GM12892 (cell line): Measurements from ENCODE around the gene CUBN.

Experiments used
- DNase-seq: peaks from one replicate; pipeline ENCODE4 v3.0.0; 2011; ENCODE audit not compliant: insufficient read length
- FAIRE-seq: peaks from 2 replicates; lab custom pipeline; 2011; peaks lifted over from hg19 to GRCh38; lab: Jason Lieb, UNC
- POLR2A ChIP-seq: IDR thresholded peaks from 2 replicates; pipeline ENCODE4 v1.6.1; 2011; ENCODE audit warnings: low read depth, low read length, control low read depth
- POLR2AphosphoS5 ChIP-seq: IDR thresholded peaks from 2 replicates; pipeline ENCODE4 v1.6.1; 2011; ENCODE audit warnings: low read depth, low read length, control low read depth
- TAF1 ChIP-seq: IDR thresholded peaks from 2 replicates; pipeline ENCODE4 v1.6.1; 2011; ENCODE audit warnings: low read depth, mild to moderate bottlenecking, control low read depth, low read length, borderline replicate concordance

Gene CUBN

GRCh38 chr10:17062493-17062892, 67.1 kb downstream of the CUBN start:
- no peak for TF ChIP-seq POLR2AphosphoS5
- no peak for TF ChIP-seq TAF1
- TF ChIP-seq POLR2A: no peak
- DNase-seq (no peak), FAIRE-seq (no peak)

DNA sequence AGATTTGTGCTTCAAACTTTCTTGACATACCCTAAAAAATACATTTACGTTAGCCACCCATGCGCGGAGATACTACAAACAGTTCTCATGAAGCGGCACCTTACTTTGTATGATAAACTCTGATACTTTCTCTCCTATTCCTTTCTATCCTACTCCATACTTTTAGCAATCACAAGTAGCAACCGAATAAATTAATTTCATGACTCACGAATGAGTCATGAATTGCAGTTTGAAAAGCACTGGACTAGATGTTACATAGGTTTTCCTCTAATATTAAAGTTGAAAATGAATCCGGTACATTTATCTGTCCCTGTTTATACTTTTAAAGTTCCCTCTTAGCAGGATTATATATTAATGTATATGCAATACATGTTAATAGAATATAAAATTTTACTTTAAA, 67.6 kb downstream of the CUBN start:
- TF ChIP-seq POLR2AphosphoS5: no peak
- no peak for TF ChIP-seq TAF1
- no peak for TF ChIP-seq POLR2A
- FAIRE-seq (no peak), DNase-seq (no peak)

- TF ChIP-seq POLR2AphosphoS5: no peak
- TF ChIP-seq TAF1: no peak
- TF ChIP-seq POLR2A: no peak
- no peak for FAIRE-seq
- DNase-seq: no peak
Observed at GRCh38 chr10:17061418-17061817, 68.2 kb downstream of the CUBN start.

- FAIRE-seq (no peak), DNase-seq (no peak)
- no peak for TF ChIP-seq POLR2AphosphoS5
- TF ChIP-seq TAF1: no peak
- no peak for TF ChIP-seq POLR2A
Observed at GRCh38 chr10:17060289-17060688, 69.3 kb downstream of the CUBN start.

DNA sequence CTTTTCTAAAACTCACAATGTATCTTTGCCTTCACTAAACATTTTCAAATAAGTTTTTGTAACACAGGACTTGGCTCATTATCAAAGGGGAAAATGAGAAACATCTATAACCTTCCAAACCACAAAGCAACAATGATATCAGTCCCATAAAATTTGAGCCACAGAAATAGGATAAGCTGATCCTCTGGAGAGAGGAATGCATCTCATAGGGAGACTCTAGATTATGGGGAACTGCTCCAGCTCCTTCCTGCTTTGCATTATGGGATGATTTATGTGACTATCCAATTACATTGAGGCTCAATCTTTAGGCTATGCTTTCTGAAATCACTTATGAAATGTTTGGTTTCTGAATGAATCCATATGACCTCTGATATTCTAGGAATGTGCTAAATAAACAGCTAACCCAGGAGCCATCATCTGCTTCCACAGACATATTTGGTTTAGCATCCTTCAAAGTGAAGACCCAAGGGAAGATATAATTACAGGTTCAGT, 70.4 kb downstream of the CUBN start:
- DNase-seq (no peak), FAIRE-seq (no peak)

DNA sequence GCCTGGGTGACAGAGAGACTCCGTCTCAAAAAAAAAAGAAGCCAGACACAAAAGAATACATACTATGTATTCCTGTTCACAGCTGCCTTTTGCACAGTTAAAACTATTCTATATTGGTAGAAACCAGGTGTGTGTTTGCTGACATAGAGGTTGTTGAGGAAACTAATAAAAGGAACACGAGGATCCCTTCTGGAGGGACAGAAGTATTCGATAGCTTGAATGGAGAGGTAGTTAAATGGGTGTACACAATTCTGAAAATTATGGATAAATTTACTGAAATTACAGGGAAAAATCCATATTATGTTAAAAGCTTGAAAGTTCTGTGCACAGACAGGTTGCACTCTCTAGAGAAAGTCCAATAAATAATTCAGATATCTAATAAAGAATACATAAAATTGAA, 71.5 kb downstream of the CUBN start:
- no peak for DNase-seq
- FAIRE-seq: no peak
- no peak for TF ChIP-seq POLR2A
- no peak for TF ChIP-seq POLR2AphosphoS5
- no peak for TF ChIP-seq TAF1

More for the DNA sequence above, 70.4 kb downstream of the CUBN start:
- TF ChIP-seq TAF1: no peak
- TF ChIP-seq POLR2A: no peak
- TF ChIP-seq POLR2AphosphoS5: no peak

- no peak for DNase-seq
- TF ChIP-seq TAF1 (no peak), POLR2AphosphoS5 (no peak), POLR2A (no peak)
Observed at GRCh38 chr10:17056781-17057428, 72.7 kb downstream of the CUBN start.

GRCh38 chr10:17053513-17053912, 76.1 kb downstream of the CUBN start:
- FAIRE-seq: no peak
- TF ChIP-seq POLR2A: no peak
- no peak for TF ChIP-seq POLR2AphosphoS5
- TF ChIP-seq TAF1: no peak
- DNase-seq: no peak

More at GRCh38 chr10:17056781-17057428, 72.7 kb downstream of the CUBN start:
- FAIRE-seq: no peak

GRCh38 chr10:17053061-17053460, 76.5 kb downstream of the CUBN start:
- FAIRE-seq: no peak
- DNase-seq: no peak
- TF ChIP-seq TAF1: no peak
- TF ChIP-seq POLR2A: no peak
- no peak for TF ChIP-seq POLR2AphosphoS5

DNA sequence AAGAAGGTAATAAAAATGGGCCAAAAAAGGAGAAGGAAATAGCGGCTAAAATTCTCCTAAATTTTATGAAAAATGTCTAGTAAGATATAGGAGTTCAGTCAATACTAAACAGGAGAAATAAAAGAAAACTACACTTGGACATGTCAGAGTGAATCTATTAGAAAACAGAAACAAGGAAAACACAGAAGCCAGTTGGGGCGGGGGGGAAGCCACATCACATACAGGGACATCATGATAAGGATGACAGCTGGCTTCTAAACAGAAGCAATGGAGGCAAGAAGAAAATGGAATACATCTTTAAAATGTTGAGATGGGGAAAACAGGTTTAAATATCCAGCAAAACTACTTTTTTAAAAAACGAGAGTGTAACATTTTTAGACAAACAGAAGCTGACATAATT, 77.8 kb downstream of the CUBN start:
- DNase-seq: no peak
- TF ChIP-seq POLR2A (no peak), TAF1 (no peak), POLR2AphosphoS5 (no peak)
- FAIRE-seq: no peak

GRCh38 chr10:17049195-17049594, 80.4 kb downstream of the CUBN start:
- no peak for DNase-seq
- no peak for FAIRE-seq

DNA sequence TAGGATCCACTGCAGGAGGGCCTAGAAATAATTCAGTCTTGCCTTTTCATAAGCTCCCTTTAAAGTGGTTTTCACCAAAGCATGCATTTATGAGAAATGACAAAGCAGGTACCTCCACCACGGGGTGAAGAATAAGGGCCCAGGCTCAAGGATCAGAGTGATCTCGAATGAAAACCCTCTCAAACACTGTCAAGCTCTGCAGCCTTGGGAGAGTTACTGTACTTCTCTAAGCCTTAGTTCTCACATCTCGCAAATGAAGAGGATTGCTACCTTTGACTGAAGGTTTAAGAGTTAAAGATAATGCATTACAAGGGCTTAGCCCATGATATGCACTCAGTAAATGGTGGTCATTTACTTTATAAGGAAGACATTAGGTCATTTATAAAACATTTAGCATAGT, 81.7 kb downstream of the CUBN start:
- no peak for FAIRE-seq
- TF ChIP-seq POLR2A (no peak), TAF1 (no peak), POLR2AphosphoS5 (no peak)
- no peak for DNase-seq

More at GRCh38 chr10:17049195-17049594, 80.4 kb downstream of the CUBN start:
- TF ChIP-seq TAF1 (no peak), POLR2AphosphoS5 (no peak), POLR2A (no peak)

DNA sequence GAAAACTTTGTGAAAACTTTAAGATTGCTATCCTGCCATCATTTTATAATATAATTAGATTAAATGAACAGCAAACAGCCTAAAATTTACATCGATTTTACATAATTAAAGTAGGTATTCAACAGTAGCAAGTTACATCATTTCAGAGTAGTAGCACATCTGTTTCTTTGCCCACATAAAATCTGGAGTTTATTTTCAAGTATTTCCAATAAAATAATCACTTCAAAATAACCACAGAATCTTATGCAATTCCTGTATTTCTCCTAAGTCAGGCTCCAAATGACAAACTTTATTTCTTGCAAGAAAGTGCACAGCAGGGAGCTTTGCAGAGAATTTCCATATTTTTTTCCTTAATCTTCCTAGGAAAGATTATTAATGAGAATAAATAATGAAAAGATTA, 82.6 kb downstream of the CUBN start:
- TF ChIP-seq POLR2AphosphoS5: no peak
- no peak for TF ChIP-seq POLR2A
- TF ChIP-seq TAF1: no peak
- DNase-seq: no peak
- FAIRE-seq: no peak
